H1 (cell line): ENCODE measurements around the gene IL17RD. TPM values are rescaled to one million over a fixed set of nuclear protein-coding genes. Genes with fewer than 3 reads are reported as not detected.

Source experiments
- CHD7 ChIP-seq: fragments of 300-600 bp; sonication (generic); IDR thresholded peaks from 2 replicates; pipeline ENCODE4 v1.7.1; 2012; ENCODE audit warnings: low read length, moderate library complexity, mild to moderate bottlenecking, inconsistent platforms; ENCODE audit not compliant: insufficient replicate concordance
- HDAC2 ChIP-seq, 2 experiments: fragments of 300-600 bp in 1 of 2; sonication (generic) in 1 of 2; IDR thresholded peaks; 2 replicates each; pipeline ENCODE4 v1.6.1; 2011 to 2012; ENCODE audit warnings: low read depth in 2 of 2, low read length in 2 of 2, mild to moderate bottlenecking in 2 of 2, moderate library complexity in 2 of 2, borderline replicate concordance in 1 of 2, inconsistent platforms in 1 of 2
- polyA plus RNA-seq, 7 experiments: library from polyadenylated mRNA; depleted of rRNA in 3 of 7; stranded (reverse) in 5 of 7; unstranded in 2 of 7; fragments of >200 nt in 5 of 7; fragments of 200-250 nt in 2 of 7; gene quantifications; 1 replicate in 5 of 7; 2 replicates in 1 of 7; 4 replicates in 1 of 7; pipeline versions ENCODE4 v1.2.1 to v1.2.3, GENCODE V29; 2011 to 2013; ENCODE audit warnings: missing spikeins in 2 of 7, mixed read lengths in 2 of 7
- total RNA-seq: library from RNA; stranded (reverse); fragmentation: NEBNext Ultra II Directional; extraction: Animal tissue kit (Norgen Biotek cat#: 25700); gene quantifications from 2 replicates; pipeline ENCODE4 v1.2.1, GENCODE V29; 2021

Gene IL17RD
- total and polyA plus RNA-seq, 2 of the 8 experiments (the other 6 are each of a cell fraction or from before 2014, with no cell fraction given): 10.9 to 48.9 TPM

- no peak for TF ChIP-seq CHD7
- no peak for TF ChIP-seq HDAC2 (IDR thresholded peaks at IDR 0.05; ENCODE audit: borderline replicate concordance in 1 of 2, low read depth in 2 of 2, low read length in 2 of 2)
Measured at GRCh38 chr3:57132674-57133073, 32.5 kb downstream of the IL17RD start (continued).
